Renal pelvis (tissue), 4 donors: ENCODE data around the gene COL18A1. TPM values are rescaled to one million over a fixed set of nuclear protein-coding genes. Genes with fewer than 3 reads are reported as not detected.
"Not testable (repeated sequence)": the region's sequence is repeated elsewhere in the genome, so short reads cannot be mapped to it uniquely, and the experiment has no call there.

Experiments
- DNase-seq: peaks from one replicate; pipeline ENCODE4 v3.0.0-alpha.2; 2013
- polyA plus RNA-seq, 3 donors: library from polyadenylated mRNA; unstranded; fragments of 120-200 nt; gene quantifications; one replicate each; pipeline ENCODE4 v1.2.1, GENCODE V29; 2013; ENCODE audit not compliant: insufficient read length in 3 of 3

The COL18A1 gene
- polyA plus RNA-seq, 3 donors = 174 to 228 (median 196) TPM

DNA sequence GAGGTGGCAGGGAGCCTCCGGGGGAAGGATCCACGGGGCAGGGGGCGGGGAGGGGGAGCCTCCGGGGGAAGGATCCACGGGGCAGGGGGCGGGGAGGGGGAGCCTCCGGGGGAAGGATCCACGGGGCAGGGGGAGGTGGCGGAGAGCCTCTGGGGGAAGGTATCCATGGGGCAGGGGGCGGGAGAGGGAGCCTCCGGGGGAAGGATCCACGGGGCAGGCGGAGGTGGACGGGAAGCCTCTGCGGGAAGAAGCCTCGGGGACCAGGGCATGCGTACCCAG, 126.1 kb downstream of the COL18A1 start:
- not testable (repeated sequence) for DNase-seq

DNA sequence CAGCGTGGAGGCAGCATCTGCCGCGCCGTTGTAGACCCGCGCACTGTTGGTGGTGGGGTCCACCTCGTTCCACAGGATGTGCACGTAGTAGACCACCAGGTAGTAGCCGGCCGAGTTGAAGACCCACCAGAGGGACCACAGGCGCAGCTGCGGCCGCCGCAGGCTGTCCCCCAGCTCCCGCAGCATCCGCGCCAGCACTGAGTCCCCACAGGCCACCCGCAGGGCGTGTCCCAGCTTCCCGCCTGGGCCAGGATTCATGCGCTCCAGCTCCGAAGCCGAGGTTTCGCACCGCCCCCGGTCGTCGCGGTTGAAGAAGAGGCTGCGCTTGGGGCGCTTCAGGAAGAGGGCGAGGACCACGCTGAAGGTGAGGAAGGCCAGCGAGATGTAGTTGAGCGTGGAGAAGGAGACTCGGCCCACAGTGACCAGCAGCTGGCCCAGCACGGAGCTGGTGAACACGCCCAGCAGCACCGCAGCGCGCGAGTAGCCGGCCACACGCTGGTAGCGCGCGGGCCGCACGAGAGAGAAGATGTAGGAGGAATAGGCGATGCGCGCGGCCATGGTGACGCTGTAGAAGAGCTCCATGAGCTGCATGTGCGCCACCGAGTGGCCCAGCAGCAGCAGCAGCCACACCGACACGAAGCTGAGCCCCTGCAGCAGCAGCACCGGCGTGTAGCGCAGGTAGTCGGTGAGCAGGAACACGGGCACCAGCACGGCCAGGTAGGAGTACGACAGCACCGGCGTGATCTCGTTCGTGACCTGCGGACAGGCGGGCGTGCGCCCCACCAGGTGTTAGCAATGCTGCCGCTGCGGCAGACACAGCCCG, 126.6 kb downstream of the COL18A1 start:
- DNase-seq = no peak

DNA sequence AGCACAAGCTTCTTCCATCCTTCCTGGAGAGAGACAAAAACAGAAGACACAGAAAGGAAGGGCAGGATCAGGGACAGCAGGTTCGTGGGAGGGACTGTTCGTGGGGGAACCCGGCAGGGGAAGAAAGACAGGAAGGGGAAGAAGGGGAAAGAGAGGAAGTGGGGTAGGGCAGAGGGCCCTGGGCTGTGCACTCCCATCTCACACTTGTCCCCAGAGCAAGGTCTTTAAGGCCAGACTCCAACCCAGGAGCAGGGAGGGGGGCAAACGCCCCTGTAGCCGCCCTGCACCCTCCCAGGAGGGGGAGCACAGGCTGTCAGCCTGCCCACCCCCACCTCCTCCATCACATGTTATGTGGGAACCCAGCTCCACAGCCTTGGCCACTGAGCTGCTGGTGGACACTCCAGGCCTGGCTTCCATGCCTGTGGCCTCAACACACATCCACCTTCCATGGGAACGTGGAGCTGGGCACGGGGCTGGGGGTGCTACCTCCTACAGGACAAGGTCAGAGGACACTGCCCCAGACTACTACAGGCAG, 127.9 kb downstream of the COL18A1 start:
- DNase-seq = no peak

DNA sequence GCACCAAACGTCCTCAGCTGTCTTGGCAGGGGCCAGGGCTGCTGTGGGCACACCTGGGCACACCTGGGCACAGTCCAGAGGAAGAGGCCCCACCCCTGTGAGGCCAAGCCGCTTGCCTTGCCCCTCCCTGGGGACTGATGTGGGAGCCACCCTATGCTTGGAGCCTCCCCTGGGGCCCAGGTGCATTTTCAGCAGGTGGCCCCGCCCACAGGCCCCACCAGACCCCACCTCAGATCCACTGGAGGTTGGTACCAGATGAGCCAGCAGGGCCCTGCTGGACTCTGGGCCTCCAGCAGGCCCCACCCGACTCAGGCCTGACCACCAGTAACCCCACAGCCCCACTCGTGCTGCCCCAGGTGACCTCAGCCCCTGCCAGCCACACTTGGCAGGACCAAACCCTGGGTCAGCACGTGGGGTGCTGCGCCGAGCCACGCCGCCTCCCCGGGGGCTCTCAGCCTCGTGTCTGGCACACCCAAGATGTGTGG, 128.4 kb downstream of the COL18A1 start:
- no peak for DNase-seq

DNA sequence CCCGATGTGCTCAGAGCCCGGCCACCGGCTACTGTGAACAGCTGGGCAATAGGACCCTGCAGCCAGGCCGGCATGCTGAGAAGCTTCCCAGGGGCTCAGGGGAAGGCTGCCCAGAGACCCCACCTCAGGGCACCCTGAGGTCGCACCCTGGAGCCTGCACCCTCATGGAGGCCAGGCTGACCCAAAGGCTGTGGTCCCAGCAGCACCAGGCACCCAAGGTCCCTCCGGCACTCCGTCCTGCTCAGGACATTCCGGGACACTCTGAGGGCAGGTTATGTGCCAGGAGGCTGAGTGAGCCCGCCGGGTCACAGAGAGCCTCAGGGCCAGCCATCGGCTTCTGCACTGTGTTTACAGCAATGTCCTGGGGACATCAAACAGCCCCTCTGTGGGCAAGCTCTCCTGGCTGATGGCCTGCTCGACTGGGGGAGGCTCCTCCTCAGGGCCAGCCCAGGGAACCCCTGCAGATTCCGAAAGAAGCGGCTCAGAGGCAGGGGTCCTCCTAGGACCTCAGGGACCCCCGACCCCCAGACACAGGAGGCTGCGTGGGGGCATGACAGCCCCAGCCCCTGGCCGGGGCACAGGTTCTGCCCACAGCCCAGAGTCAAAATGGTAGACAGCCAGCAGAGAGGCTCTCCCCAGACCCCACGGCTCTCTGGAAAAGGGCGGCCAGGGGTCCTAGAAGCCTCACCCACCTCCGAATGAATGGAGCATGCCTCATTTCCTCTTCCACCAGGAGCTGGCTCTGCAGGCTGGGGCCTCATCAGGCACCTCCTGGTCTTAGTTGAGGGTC, 129.1 kb downstream of the COL18A1 start:
- DNase-seq = no peak

DNA sequence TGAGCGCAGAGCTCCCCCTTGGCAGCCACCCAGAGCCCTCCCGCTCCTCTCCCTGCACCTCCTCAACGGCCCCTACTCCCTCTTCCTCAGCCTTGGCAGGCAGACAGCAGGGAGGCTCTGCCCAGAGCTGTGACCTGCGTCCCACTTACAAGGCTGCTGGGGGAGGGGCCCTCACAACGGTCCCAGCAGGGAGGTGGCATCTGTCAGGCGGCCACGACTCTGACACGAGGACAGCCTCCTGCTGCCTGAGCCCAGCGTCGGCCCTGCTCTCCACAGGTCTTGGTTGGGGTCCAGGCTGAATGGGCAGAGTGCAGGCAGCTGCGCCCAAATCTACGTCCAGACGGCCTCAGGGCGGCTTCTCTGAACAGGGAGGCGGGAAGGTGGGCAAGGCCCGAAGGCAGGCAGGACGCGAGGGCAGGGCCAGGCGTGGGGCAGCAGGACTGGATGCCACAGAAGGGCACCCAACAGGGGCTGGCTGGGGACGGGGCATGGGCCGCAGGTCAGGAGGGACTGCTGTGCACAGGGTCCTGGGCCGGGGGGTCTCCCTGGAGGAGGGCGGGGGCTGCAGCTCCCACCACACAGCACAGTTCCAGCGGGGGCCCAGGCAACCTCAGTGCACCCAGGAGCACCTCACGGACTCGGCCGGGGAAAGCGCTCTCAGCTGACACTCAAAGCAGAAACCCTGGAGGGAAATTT, 129.8 kb downstream of the COL18A1 start:
- DNase-seq = peak; percentile 48

DNA sequence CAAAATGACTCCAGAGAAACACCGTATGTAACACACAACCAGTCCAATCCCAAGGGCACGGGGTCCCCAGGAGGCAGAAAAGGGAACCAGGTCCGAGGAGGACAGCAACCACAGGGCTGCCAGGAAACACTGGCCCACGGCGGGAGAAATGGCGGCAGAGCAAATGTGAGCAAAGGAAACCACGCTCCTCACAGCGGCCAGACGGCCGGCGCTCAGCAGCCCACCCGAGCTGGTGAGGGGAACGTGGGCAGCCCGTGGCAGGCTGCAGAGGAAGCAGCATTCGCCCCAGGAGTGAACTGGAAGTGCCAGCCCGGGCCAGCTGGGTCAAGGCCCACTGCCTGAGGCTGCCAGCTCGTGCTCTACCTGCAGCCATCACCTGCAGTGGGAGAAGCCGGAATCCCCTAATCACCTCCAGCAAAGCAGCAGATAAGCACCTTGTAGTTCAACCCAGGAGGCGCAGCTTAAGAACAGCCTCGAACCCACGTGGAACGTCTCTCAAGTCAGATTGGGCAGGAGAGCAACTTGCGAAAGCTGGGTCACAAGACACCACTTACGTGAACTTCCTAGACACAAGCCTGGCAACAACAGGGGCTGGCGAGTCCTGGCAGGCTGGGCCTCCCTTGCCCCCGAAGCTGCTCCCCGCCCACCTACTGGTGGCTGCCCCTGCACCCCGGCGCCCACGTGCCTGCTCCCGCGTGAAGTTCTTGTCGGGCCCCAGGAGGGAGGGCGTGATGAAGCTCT, 130.5 kb downstream of the COL18A1 start:
- no peak for DNase-seq

DNA sequence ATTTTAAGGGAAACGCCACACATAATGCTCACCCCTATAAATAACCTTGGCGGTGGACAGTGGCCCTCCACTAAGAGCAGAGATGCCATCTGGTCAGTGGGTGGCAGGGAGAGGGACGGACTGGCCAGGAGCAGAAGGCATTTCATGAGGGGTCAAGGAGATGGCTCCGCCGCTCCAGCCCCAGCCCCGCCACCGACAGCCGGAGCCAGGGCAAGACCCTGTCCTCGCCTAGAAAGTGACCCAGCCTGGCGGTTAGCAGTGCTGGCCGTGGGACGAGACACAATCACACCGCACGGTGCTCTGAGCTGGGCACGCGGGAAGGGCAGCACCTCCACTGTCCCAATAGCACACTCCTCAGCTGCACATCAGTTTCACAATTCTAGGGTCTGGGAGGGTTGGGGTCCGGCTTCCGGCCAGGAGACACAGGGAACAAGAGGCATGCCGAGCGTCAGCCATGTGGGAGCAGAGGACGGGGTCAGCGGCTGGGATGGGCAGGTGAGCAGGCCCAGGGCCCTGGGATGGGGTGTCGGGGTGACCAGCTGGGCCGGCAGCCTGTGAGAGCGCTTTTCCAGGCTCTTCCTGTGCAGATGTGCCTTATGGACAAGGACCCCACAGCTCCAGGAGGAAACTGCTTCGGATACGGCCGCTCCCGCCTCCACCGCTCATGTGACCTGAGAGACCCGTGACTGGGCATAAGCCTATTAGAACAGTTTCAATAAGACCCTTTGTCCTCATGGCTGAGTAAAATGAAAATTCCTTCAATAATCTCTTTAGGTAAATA, 131.5 kb downstream of the COL18A1 start:
- DNase-seq = no peak

DNA sequence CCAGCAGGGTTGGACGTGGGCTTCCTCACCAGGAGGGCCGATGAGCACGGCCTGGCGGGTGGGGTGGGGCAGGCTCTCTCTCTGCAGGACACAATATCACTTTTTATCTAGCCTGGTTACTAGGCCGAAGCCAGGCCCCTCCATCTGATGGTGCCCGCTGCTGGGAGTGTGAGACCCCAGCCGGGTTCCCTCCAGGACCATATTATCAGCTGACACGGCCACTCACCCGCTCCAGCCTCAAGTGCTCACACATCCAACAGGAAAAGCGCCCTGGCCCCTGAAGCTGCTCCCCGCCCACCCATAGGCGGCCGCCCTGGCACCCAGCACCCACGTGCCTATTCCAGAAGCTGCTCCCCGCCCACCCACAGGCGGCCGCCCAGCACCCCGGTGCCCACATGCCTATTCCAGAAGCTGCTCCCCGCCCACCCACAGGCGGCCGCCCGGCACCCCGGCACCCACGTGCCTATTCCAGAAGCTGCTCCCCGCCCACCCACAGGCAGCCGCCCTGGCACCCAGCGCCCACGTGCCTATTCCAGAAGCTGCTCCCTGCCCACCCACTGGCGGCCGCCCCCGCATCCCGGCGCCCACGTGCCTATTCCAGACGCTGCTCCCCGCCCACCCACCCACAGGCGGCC, 132.3 kb downstream of the COL18A1 start:
- no peak for DNase-seq

DNA sequence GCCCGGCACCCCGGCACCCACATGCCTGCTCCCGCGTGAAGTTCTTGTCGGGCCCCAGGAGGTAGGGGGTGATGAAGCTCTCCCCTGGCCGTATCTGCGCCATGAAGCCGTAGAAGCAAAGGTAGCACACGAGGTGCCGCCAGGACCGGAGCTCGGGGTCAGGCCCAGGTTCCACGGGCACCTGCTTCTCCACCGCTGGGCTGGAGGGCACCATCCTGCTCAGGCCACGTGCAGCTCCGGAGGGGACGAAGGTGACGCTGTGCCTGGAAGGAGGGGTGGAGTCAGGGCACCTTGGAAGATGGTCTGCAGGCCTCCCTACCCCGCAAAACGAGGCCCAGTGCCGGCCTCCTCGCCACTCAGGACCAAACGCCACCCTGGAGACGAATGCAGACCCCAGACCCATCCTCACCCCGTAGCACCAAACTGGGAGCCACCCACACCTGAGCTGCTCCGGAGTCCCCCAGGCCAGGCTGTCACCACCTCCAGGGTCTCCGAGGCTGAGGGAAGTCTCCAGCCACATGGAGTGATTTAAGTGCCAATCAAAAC, 132.9 kb downstream of the COL18A1 start:
- DNase-seq = no peak

DNA sequence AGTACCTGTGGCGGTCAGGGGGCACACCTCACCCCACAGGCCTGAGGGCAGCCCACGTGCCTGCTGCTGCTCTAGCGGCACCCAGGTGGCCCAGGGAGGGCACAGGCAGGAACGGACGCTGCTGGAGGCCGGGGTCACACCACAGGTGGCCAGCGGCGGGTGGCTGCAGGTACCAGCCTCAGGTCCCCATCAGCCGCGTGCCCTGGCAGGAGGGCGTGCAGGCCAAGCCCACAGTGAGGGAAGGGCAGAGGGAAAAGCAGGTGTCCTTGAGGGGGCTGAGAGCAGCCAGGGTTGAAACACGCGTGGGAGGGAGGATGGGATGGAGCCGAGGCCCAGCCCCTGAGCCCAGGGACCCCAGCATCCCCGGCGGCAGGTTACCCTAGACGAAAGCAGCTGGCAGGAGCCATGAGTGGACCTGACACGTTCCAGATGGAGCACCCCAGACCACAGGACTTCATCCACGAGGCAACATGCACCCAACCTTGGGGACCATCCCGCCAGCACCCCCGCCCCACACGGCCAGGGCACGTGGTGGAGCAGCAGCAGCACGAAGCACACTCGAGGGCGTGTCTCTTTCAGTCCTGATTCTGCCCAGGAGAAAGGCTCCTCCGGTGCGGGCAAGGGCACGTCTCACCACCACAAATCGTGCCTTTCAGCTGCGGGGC, 133.5 kb downstream of the COL18A1 start:
- DNase-seq = no peak

DNA sequence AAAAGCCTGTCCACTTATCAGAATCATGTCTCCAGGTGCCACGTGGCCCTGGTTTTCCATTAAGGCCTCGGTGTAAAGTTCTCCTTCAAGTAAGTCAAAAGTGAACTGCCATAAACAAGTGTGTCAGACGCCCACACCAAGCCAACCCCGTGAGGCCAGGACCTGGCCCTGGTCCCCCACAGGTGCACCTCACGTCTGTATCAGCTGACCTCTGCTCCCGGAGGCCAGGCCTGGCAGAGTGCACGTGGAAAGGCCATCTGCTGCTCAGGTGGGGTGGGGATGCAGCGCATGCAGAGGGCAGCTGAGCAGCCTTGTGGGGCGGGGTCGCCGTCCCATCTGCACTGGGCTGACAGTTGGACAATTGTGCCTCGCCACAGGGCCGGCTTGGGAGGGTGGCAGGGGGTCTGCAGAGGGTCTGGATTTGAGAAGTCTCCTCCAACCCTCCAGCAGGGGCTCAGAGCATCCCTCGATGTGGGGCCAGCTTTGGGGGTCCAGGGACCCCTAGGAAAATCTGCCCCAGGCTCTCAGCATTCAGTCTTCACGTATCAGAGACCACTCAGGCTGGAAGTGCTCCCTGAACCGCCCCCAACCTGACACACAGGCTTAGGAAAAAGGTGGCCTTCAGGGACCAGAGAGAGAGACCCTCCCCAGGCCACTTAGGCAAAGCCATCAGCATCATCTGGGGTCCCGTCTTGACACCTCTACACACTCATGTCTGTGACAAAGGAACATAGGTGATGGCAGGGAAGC, 134.3 kb downstream of the COL18A1 start:
- DNase-seq = no peak

DNA sequence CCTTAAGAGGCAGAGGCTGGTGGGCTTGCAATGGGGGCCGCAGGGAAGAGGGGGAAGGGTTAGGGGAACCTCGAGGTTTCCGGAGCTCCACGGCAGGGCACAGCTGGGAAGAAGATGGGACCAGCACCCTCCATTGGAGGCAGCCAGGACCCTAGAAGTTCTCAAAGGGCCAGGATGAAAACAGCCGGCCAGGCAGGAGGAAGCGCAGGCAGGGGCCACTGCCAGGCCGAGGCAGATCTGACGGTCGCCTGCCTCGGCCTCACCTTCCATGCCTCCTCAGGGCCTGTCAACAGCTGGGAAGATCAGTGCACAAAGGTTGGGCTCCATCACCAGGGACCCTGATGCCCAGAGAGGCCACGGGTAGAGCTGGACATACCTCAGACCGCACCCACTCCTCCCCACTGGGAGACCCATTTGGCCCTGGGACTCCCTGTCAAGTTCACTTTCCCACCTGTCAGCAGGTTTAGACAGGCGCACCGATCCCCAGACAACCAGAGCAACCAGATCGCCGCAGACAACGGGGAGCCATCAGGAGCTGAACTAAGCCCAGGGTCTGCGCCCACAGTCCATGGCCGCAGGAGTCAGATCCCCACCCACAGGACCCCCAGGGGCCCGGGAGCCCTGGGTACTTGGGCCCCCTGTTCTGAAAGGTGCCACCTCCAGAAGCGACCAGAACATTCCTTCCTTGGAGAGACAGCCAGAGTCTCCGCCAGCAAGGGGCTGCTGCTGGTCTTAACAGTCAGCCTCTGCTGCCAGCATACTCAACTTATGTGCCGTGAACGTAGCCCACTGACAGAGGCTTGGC, 135.0 kb downstream of the COL18A1 start:
- no peak for DNase-seq

DNA sequence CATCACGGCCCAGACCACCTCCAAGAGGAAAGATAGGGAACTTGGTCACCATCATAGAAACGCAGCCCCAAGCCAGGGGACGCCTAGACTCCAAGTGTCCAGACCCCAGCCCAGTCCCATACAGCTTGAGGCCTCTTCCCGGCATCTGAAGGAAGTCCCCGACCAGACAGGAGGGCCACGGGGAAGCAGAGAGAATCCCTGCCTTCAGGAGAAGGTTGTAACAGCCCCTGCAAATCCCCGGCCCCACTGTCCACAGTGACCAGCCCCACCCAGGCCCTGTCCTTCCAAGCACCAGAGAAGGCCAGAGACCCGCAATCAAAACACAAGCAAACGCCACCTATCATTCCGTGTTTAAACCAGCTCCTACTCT, 135.6 kb downstream of the COL18A1 start:
- DNase-seq = no peak

DNA sequence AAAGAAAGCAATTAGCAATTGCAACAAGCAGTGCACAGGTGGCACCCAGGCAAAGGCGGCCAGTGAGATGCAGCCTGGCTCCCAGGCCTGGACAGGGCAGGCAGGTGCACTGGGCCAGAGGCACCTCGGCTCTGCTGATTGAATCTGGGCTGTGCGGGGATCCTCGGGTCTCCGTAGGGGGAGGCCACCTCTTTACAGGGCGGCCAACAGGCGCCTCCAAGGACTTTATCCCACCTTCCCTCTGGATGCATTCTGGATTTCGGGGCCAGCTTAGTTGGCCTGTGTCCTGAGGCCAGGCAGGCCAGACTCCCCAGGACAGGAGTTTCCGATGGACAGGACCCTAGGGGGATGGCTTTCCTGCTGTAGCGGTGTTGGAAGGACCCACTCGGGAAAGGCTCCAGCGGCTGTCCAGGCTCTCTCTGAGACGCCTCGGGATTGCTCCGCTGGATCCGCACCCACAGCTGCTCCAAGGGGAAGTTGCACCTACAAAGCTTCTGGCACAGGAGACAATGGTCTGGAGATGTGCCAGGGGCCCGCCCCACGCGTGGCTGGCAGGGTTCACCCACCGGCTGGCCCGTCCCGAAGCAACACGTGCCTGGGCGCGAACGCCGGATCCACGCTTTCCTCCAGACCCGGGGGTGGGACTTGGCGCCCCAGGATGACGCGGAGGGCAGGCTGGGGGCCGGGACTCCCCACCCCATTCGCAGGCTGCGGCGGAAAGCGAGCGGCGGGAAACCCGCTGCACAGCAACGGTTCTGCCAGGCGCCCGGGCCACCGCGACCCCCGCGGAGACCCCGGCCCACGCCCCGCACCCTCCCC, 136.5 kb downstream of the COL18A1 start:
- no peak for DNase-seq

DNA sequence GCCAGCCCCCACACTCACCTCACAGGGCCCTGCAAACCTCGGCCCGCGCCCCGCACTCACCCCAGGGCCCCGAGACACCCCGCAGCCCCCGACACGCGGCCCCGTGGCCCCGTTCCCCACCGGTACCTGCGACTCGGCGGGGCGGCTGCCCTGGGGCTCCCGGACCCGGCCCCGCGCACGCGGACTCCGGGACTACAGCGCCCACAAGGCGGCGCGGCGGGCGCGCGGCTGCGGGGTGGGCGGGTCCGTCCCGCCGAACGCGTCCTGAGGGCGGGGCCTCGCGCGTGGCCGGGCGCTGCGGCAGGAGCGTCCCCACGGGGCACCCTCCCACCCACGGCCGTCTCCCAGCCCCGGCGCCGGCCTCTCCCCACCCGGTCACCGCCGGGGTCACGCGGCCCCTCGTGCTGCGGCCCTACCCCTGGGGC, 137.3 kb downstream of the COL18A1 start, which contains the start of gene SLC19A1:
Gene SLC19A1 (minus strand): TSS at position 199 of the 425 bp plus-strand sequence. CDS start 4,481 bp downstream, outside the sequence.
- peak; percentile 58 for DNase-seq
